ENCODE data around the gene SEMA6C.

DNA sequence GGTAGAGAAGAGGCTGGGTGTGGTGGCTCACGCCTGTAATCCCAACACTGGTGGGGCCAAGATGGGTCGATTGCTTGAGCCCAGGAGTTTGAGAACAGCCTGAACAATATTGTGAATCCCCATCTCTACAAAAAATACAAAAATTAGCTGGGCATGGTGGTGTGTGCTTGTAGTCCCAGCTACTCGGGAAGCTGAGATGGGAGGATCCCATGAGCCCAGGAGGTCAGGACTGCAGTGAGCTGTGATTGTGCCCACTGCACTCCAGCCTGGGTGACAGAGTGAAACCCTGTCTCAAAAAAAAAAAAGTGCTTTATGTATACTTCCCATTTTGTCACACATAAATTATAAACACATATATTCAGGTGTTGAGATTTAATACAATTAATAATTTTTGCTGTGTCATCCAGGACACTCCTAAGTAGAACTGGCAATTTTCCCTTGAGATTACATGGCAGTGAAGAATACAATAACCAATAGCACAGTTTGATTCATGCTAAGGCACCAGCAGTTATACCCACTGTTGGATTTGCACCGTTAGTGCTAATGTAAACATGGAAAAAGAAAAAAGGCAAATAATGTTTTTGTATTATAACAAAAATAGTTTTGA is 60.4 kb downstream of the SEMA6C start:
- TF ChIP-seq EZH2phosphoT487 (conservative IDR thresholded peaks at IDR 0.05; ENCODE audit: low read length): no peak
- TF ChIP-seq, protein P1, sequence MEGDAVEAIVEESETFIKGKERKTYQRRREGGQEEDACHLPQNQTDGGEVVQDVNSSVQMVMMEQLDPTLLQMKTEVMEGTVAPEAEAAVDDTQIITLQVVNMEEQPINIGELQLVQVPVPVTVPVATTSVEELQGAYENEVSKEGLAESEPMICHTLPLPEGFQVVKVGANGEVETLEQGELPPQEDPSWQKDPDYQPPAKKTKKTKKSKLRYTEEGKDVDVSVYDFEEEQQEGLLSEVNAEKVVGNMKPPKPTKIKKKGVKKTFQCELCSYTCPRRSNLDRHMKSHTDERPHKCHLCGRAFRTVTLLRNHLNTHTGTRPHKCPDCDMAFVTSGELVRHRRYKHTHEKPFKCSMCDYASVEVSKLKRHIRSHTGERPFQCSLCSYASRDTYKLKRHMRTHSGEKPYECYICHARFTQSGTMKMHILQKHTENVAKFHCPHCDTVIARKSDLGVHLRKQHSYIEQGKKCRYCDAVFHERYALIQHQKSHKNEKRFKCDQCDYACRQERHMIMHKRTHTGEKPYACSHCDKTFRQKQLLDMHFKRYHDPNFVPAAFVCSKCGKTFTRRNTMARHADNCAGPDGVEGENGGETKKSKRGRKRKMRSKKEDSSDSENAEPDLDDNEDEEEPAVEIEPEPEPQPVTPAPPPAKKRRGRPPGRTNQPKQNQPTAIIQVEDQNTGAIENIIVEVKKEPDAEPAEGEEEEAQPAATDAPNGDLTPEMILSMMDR (IDR thresholded peaks at IDR 0.05; ENCODE audit: insufficient read depth, low read length, poor library complexity, severe bottlenecking): no peak

Measured in SU-DHL-6 (cell line).